Chondrocyte (in vitro differentiated cells): ENCODE data around the gene JPH2. TPM values are rescaled to one million over a fixed set of nuclear protein-coding genes. Genes with fewer than 3 reads are reported as not detected.

Source experiments
- DNase-seq: peaks from one replicate; pipeline ENCODE4 v3.0.0; 2021; ENCODE audit warnings: mixed read lengths, low spot score
- H3K27ac Mint-ChIP-seq: one replicate; pipeline ENCODE4 v1.8.0; 2021; ENCODE audit warnings: mild to moderate bottlenecking, moderate library complexity, mixed read lengths; ENCODE audit not compliant: unreplicated experiment
- H3K27me3 Mint-ChIP-seq: 2 replicates; pipeline ENCODE4 v1.8.0; 2021; ENCODE audit warnings: low read depth, mixed read lengths
- H3K36me3 Mint-ChIP-seq: 2 replicates; pipeline ENCODE4 v1.8.0; 2021; ENCODE audit warnings: low read depth, mixed read lengths
- H3K4me1 Mint-ChIP-seq: 2 replicates; pipeline ENCODE4 v1.8.0; 2021; ENCODE audit warnings: low read depth, mild to moderate bottlenecking, mixed read lengths
- H3K4me3 Mint-ChIP-seq: one replicate; pipeline ENCODE4 v1.8.0; 2021; ENCODE audit warnings: mild to moderate bottlenecking, moderate library complexity, mixed read lengths; ENCODE audit not compliant: unreplicated experiment
- H3K9me3 Mint-ChIP-seq: 2 replicates; pipeline ENCODE4 v1.8.0; 2021; ENCODE audit warnings: low read depth, mixed read lengths
- total RNA-seq: library from RNA; stranded (reverse); gene quantifications from 3 replicates; pipeline ENCODE4 v1.2.1, GENCODE V29; 2021
- TF ChIP-seq, protein P1 (sequence below): fragments of 200-600 bp; sonication (generic); IDR thresholded peaks from 2 replicates; pipeline ENCODE4 v1.5.0; 2021; ENCODE audit warnings: antibody characterized with exemption, mild to moderate bottlenecking, moderate library complexity

JPH2 gene
- total RNA-seq, 1 donor from 2014 or later = 75.9 TPM

DNA sequence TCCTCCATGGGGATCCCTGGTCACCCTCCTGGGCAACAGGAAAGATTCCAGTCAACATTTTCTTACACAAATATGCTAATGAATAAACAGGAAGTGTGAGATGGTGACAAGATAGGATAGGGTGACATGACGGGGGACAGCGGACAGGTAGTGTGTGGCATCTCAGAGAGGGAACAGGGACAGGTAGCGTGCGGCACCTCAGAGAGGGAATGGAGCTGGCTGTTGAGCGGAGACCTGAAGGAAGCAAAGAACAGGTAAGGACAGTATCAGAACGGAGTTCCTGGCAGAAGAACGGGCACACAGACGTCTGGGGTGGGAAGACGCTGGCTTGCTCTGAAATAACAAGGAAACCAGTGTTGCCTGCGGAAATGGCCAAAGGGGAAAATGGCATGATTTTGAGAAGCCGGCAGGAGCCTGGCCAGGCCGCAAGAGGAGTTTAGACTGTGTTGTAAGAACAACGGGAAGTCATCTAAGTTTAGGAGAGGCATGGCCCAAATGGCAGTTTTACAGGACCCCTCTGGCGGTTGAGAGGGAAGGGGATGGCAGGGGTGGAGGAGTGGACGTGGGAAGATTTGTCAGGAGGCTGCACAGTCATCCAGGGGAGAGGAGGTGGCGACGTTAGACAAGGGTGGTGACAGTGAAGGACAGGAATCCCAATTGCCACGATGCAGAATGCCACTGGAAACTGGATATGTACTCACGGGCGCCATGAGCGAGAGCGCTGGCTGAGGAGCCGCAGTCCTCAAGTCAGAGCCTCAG, 111.6 kb downstream of the JPH2 start:
- H3K4me1 Mint-ChIP-seq = peaks cover 3% of the 10 kb centered on the region
- no peaks in the 10 kb centered on the region for H3K36me3 Mint-ChIP-seq
- no peak overlapping the region for H3K4me3 Mint-ChIP-seq
- peaks cover 21% of the 10 kb centered on the region for H3K27me3 Mint-ChIP-seq
- no peak overlapping the region for H3K27ac Mint-ChIP-seq
- DNase-seq = no peak
- no peaks in the 10 kb centered on the region for H3K9me3 Mint-ChIP-seq
- TF ChIP-seq, protein P1, sequence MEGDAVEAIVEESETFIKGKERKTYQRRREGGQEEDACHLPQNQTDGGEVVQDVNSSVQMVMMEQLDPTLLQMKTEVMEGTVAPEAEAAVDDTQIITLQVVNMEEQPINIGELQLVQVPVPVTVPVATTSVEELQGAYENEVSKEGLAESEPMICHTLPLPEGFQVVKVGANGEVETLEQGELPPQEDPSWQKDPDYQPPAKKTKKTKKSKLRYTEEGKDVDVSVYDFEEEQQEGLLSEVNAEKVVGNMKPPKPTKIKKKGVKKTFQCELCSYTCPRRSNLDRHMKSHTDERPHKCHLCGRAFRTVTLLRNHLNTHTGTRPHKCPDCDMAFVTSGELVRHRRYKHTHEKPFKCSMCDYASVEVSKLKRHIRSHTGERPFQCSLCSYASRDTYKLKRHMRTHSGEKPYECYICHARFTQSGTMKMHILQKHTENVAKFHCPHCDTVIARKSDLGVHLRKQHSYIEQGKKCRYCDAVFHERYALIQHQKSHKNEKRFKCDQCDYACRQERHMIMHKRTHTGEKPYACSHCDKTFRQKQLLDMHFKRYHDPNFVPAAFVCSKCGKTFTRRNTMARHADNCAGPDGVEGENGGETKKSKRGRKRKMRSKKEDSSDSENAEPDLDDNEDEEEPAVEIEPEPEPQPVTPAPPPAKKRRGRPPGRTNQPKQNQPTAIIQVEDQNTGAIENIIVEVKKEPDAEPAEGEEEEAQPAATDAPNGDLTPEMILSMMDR = no peak

DNA sequence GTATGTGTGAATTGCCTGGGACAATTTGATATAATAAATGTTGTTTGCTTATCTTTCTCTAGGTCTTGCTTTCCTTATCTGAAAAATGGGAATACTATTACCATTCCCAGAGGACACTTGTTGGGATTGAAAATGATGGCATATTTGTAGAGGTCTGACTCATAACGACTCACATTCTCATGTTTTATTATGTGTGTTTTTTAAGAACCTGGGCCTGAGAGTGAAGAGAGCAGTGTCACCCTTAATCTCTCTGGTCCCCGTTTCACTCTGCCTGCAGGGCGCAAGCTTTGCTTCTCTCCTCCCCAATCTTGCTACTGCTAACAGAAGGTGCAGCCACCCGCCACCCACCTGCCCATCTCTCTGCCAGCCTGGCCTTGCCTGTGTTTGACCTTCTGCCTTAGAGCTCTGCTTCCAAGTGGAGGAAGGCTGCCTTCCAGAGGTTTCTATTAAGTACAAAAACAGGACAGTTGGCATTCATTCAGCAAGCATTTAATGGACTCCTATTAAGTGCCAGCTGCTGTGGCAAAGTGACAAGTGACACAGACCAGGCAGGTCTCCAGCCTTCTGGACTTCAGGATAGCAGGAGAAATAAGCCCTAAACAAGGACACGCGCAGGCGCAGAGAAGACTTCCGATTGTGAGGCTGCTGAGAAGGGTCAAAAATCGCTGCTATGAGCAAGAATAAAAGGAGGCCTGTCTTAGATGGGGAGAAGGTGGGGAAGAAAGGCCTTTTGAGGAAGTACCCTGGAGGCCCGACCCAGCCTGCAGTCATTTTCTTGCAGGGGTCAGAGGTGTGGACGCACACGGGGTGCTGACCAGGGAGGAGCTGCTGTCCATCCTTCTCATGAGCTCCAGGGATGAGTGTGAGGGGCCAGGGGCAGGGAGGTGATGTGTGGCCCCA, 112.5 kb downstream of the JPH2 start:
- DNase-seq = no peak
- Mint-ChIP-seq H3K27ac (no peak overlapping the region), H3K4me1 (peaks cover 3% of the 10 kb centered on the region), H3K4me3 (no peak overlapping the region), H3K9me3 (no peaks in the 10 kb centered on the region), H3K27me3 (peaks cover 24% of the 10 kb centered on the region), H3K36me3 (no peaks in the 10 kb centered on the region)
- TF ChIP-seq, protein P1 = no peak

- H3K4me1 Mint-ChIP-seq = peaks cover 3% of the 10 kb centered on the region
- H3K9me3 Mint-ChIP-seq = no peaks in the 10 kb centered on the region
- H3K4me3 Mint-ChIP-seq = no peak overlapping the region
Measured at GRCh38 chr20:44073675-44074071, 113.3 kb downstream of the JPH2 start.

GRCh38 chr20:44073011-44073674, 113.8 kb downstream of the JPH2 start:
- TF ChIP-seq, protein P1 = no peak
- Mint-ChIP-seq H3K27me3 (peaks cover 28% of the 10 kb centered on the region), H3K27ac (no peak overlapping the region), H3K9me3 (no peaks in the 10 kb centered on the region), H3K4me3 (no peak overlapping the region), H3K36me3 (no peaks in the 10 kb centered on the region), H3K4me1 (peaks cover 3% of the 10 kb centered on the region)
- no peak for DNase-seq

More at GRCh38 chr20:44073675-44074071, 113.3 kb downstream of the JPH2 start:
- Mint-ChIP-seq H3K27me3 (peaks cover 28% of the 10 kb centered on the region), H3K27ac (no peak overlapping the region), H3K36me3 (no peaks in the 10 kb centered on the region)
- no peak for DNase-seq
- TF ChIP-seq, protein P1 = no peak

DNA sequence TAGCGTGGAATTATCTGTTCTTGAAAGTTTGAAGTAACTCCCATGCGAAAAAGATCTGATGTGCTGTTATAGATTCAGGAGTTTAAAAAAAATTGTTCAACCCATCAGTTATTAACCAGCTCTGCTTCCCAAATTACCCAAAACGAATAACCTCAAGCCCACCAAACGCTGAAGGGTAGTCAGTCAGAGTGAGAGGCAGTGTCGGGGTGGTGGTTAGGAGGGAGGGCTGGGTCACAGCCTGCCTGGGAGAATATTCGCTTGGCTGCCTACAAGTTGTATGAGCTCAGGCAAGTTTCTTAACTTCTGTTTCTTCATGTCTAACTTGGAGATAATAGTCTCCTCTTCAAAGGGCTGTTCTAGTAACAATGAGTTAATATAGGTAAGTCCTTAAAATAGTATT, 114.6 kb downstream of the JPH2 start:
- no peak for DNase-seq
- Mint-ChIP-seq H3K9me3 (no peaks in the 10 kb centered on the region), H3K27me3 (peaks cover 28% of the 10 kb centered on the region), H3K36me3 (no peaks in the 10 kb centered on the region), H3K27ac (no peak overlapping the region), H3K4me3 (no peak overlapping the region), H3K4me1 (peaks cover 3% of the 10 kb centered on the region)
- TF ChIP-seq, protein P1 = no peak
